Measurements from ENCODE around the gene CBFB.

The CBFB gene

DNA sequence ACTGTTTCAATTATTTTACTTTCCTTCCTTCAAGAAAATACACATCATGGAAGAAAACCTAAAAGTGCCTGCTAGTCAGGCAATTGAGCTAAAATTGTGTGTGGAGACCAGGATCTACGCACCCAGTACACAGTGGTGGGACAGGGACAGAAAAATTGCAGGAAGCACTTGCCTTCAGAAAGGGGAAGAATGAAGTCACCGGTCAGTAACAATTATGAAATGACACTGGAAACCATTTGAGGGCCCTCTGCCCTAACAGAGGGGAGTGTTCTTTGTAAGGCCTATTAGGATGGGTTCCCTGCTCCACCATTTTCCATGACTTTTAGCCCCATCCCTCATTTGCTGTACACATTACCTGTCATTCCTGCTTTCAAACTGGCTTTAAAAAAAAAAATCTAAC lies 76.3 kb downstream of the CBFB start:
- Histone ChIP-seq H3K27ac (replicated peaks) (peak overlapping the region; percentile 52), H3K4me3 (replicated peaks; ENCODE audit: insufficient read depth, low read length) (no peak overlapping the region), H3K27me3 (ENCODE audit: insufficient read depth, poor library complexity, severe bottlenecking) (no peaks in the 10 kb centered on the region)
- TF ChIP-seq CTCF (IDR thresholded peaks at IDR 0.05; ENCODE audit: insufficient read depth, low read length) (no peak), GABPA (IDR thresholded peaks at IDR 0.05; ENCODE audit: low read depth) (no peak), REST (IDR thresholded peaks at IDR 0.05; ENCODE audit: insufficient replicate concordance, low read depth) (no peak), POLR2AphosphoS5 (IDR thresholded peaks at IDR 0.05; ENCODE audit: low read depth) (no peak), SPI1 (IDR thresholded peaks at IDR 0.05; ENCODE audit: borderline replicate concordance, low read depth) (no peak)
- DNase-seq (ENCODE audit: low read depth in 1 of 2, low spot score in 1 of 2), result peak in 1 of 2 experiments; percentile 57

DNA sequence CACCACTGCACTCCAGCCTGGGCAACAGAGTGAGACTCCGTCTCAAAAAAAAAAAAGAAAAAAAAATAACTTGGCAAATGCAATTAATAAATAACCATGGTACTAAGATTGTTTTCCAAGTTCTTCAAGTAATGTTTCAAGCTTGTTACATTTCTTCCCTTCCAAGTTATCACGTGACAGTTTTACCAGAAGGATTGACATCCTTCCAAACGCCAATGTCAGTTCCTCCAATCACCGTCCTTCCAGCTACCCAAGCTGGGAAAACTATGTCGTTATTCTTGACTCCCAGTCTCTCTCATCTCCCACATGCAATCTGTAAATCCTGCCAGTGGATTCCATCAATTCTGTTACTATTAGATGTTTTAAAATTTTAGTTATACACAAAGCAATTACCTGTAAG lies 76.9 kb downstream of the CBFB start:
- Histone ChIP-seq H3K27me3 (ENCODE audit: insufficient read depth, poor library complexity, severe bottlenecking) (no peaks in the 10 kb centered on the region), H3K4me3 (replicated peaks; ENCODE audit: insufficient read depth, low read length) (no peak overlapping the region), H3K27ac (replicated peaks) (no peak overlapping the region)
- DNase-seq (ENCODE audit: low read depth in 1 of 2, low spot score in 1 of 2), result no peak
- TF ChIP-seq POLR2AphosphoS5 (IDR thresholded peaks at IDR 0.05; ENCODE audit: low read depth) (no peak), REST (IDR thresholded peaks at IDR 0.05; ENCODE audit: insufficient replicate concordance, low read depth) (no peak), GABPA (IDR thresholded peaks at IDR 0.05; ENCODE audit: low read depth) (no peak), CTCF (IDR thresholded peaks at IDR 0.05; ENCODE audit: insufficient read depth, low read length) (no peak), SPI1 (IDR thresholded peaks at IDR 0.05; ENCODE audit: borderline replicate concordance, low read depth) (no peak)

DNA sequence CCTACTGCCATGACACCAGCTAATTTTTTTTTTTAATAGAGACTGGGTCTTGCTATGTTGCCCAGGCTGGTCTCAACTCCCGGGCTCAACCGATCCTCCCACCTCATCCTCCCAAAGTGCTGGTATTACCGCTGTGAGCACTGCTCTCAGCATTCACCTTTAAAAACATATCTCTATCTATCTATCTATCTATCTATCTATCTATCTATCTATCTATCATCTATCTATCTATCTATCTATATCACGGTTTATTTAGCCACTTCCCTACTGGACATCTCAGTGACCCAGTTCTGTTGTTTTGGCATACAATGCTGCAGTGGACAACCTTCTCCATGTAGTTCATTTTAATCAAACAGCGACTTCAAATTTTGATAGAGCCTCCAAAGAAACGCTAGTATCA lies 79.5 kb downstream of the CBFB start:
- Histone ChIP-seq H3K4me3 (replicated peaks; ENCODE audit: insufficient read depth, low read length) (no peak overlapping the region), H3K27ac (replicated peaks) (no peak overlapping the region), H3K27me3 (ENCODE audit: insufficient read depth, poor library complexity, severe bottlenecking) (no peaks in the 10 kb centered on the region)
- no peak for DNase-seq (ENCODE audit: low read depth in 1 of 2, low spot score in 1 of 2)
- no peak for TF ChIP-seq CTCF (IDR thresholded peaks at IDR 0.05; ENCODE audit: insufficient read depth, low read length)
- no peak for TF ChIP-seq SPI1 (IDR thresholded peaks at IDR 0.05; ENCODE audit: borderline replicate concordance, low read depth)
- no peak for TF ChIP-seq REST (IDR thresholded peaks at IDR 0.05; ENCODE audit: insufficient replicate concordance, low read depth)
- TF ChIP-seq POLR2AphosphoS5 (IDR thresholded peaks at IDR 0.05; ENCODE audit: low read depth), result no peak
- no peak for TF ChIP-seq GABPA (IDR thresholded peaks at IDR 0.05; ENCODE audit: low read depth)

Data from HL-60 (cell line).